Thymus (tissue), 11 donors: ENCODE results near the gene TMEM88. TPM values are rescaled to one million over a fixed set of nuclear protein-coding genes. Genes with fewer than 3 reads are reported as not detected.

Experiments used
- DNase-seq, 9 donors: peaks; one replicate each; pipeline ENCODE4 v3.0.0-alpha.2; 2013; ENCODE audit warnings: low spot score in 9 of 9, low read depth in 6 of 9, missing footprints in 1 of 9
- H3K27ac ChIP-seq, 2 donors: one replicate each; pipeline ENCODE4 v1.5.1; 2013; ENCODE audit warnings: control low read depth in 1 of 2, low read depth in 1 of 2, low read length in 1 of 2, mild to moderate bottlenecking in 1 of 2, moderate library complexity in 1 of 2
- H3K27me3 ChIP-seq, 2 donors: one replicate each; pipeline ENCODE4 v1.5.1; 2013; ENCODE audit warnings: low read length in 1 of 2; ENCODE audit not compliant: control insufficient read depth in 2 of 2, insufficient read depth in 1 of 2
- H3K36me3 ChIP-seq, 2 donors: one replicate each; pipeline ENCODE4 v1.5.1; 2013; ENCODE audit warnings: low read length in 1 of 2, mild to moderate bottlenecking in 1 of 2, moderate library complexity in 1 of 2; ENCODE audit not compliant: control insufficient read depth in 2 of 2, insufficient read depth in 2 of 2
- H3K4me1 ChIP-seq, 2 donors: one replicate each; pipeline ENCODE4 v1.5.1; 2013; ENCODE audit warnings: low read length in 2 of 2; ENCODE audit not compliant: control insufficient read depth in 2 of 2, insufficient read depth in 2 of 2
- H3K4me3 ChIP-seq, 2 donors: one replicate each; pipeline ENCODE4 v1.5.1; 2013; ENCODE audit warnings: low read length in 2 of 2, control low read depth in 1 of 2, mild to moderate bottlenecking in 1 of 2
- H3K9me3 ChIP-seq, 2 donors: one replicate each; pipeline ENCODE4 v1.5.1; 2013; ENCODE audit warnings: low read length in 1 of 2, mild to moderate bottlenecking in 1 of 2; ENCODE audit not compliant: control insufficient read depth in 2 of 2, insufficient read depth in 1 of 2
- WGBS: extraction: QIAGEN DNeasy Blood & Tissue Kit; methylation state at CpG from one replicate; pipeline ENCODE4 v1.1.7; 2013; 5-methylcytosine and 5-hydroxymethylcytosine counted together
- polyA plus RNA-seq: library from polyadenylated mRNA; stranded (reverse); fragments of 200-250 nt; gene quantifications from one replicate; pipeline ENCODE4 v1.2.3, GENCODE V29; 2013
- total RNA-seq: library from RNA; stranded (reverse); fragments of 120-200 nt; gene quantifications from one replicate; pipeline ENCODE4 v1.2.4, GENCODE V29; 2013
- donor health status: healthy.

The TMEM88 gene
- total and polyA plus RNA-seq, 2 donors = 1.6 to 29.1 TPM

DNA sequence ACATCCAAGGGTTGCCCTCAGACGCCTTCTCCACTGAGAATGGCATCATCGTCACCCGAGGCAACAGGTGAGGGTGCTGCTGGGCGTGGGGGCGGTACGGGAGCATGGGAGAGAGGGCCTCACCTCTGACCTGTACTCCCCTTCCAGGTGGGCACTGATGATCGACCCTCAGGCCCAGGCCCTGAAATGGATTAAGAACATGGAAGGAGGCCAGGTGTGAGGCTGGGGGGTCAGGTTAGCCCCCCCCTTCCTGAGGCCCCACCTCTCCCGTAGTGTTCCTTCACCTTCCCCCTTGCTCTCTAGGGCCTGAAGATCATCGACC is 37.3 kb upstream of the TMEM88 start:
- 96% methylated on average over 9 of the region's 9 CpGs for WGBS
- DNase-seq = no peak
- H3K9me3 ChIP-seq = no peaks in the 10 kb centered on the region

DNA sequence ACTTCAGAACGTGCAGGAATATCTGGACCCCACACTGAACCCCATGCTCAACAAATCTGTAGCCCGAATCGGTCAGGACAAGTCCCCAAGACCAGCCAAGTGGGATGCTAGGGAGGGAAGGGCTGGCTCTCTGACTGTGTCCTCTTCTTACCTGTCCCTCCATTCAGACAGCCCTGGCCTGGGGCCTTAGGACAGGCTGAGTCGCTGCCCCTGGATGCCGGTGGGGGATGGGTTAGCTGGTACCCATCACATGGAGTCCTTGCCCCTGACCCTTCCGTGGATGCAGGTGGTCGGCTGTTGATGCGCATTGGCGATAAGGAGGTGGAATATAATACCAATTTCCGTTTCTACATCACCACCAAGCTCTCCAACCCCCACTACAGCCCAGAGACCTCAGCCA is 36.8 kb upstream of the TMEM88 start:
- Histone ChIP-seq H3K36me3 (no peaks in the 10 kb centered on the region), H3K27ac (no peak overlapping the region), H3K27me3 (peaks cover 0 to 6% of the 10 kb centered on the region in 2 donors), H3K9me3 (no peaks in the 10 kb centered on the region), H3K4me1 (no peaks in the 10 kb centered on the region), H3K4me3 (no peak overlapping the region)
- 93% methylated on average over 10 of the region's 10 CpGs for WGBS
- DNase-seq = no peak

More for the DNA sequence above, 37.3 kb upstream of the TMEM88 start:
- no peak overlapping the region for H3K4me3 ChIP-seq
- H3K36me3 ChIP-seq = no peaks in the 10 kb centered on the region
- no peak overlapping the region for H3K27ac ChIP-seq
- H3K27me3 ChIP-seq = peaks cover 0 to 6% of the 10 kb centered on the region in 2 donors
- H3K4me1 ChIP-seq = no peaks in the 10 kb centered on the region

DNA sequence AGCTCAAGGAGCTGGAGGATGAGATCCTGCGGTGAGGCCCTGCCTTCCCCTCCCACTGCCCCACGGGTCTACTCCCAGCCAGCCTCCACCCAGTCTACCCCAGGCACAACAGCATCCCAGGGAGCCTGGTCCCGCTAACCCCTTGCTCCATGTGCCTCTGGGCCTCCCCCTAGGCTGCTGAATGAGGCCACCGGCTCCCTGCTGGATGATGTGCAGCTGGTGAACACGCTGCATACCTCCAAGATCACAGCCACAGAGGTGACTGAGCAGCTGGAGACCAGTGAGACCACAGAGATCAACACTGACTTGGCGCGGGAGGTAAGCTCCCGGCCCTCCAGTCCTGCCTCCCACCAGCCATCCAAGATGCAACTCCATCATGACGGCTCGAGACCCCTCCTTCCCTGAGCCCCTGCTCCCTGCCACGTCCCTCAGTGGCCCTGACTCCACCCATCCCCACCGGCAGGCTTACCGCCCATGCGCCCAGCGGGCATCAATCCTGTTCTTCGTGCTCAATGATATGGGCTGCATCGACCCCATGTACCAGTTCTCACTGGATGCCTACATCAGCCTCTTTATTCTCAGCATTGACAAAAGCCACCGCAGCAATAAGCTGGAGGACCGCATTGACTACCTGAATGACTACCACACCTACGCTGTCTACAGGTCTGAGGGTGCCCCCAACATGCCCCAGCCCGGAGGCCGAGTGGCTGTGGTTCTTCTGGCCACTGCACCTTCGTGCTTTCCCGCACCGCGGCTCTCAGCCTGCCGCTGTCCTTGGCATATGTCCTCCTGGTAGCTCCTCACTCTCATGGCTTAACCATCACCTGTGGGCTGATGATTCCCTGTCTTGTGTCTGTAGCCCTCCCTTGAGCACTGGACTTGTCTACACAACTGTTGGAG is 35.9 kb upstream of the TMEM88 start:
- Histone ChIP-seq H3K4me3 (no peak overlapping the region), H3K27me3 (peaks cover 3 to 12% of the 10 kb centered on the region in 2 donors), H3K9me3 (no peaks in the 10 kb centered on the region), H3K27ac (no peak overlapping the region), H3K4me1 (no peaks in the 10 kb centered on the region), H3K36me3 (no peaks in the 10 kb centered on the region)
- DNase-seq = no peak
- 94% methylated on average over 27 of the region's 27 CpGs for WGBS

DNA sequence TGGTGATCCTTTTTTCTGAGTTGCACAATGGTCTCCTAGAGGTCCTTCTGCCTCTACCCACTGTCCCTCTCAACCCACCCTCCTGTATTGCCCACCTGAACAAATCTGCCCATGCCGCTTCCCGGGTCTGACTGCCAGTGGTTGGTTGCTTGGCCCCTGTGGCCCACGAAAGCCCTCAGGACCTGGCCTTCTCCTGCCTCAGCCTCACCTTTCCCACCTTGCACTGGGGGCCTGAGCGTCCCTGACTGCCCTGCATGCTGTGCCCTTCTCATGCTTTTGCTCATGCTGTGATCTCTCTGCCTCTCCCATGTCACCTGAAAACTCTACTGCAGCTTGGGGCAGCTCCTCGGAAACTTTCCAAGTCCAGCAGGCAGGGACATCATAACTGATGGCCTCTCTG is 34.6 kb upstream of the TMEM88 start:
- no peak for DNase-seq
- WGBS = 96% methylated on average over 5 of the region's 5 CpGs
- H3K4me3 ChIP-seq = no peak overlapping the region
- no peaks in the 10 kb centered on the region for H3K4me1 ChIP-seq
- H3K27me3 ChIP-seq = peaks cover 3 to 15% of the 10 kb centered on the region in 2 donors
- no peaks in the 10 kb centered on the region for H3K9me3 ChIP-seq
- no peaks in the 10 kb centered on the region for H3K36me3 ChIP-seq
- H3K27ac ChIP-seq = no peak overlapping the region

DNA sequence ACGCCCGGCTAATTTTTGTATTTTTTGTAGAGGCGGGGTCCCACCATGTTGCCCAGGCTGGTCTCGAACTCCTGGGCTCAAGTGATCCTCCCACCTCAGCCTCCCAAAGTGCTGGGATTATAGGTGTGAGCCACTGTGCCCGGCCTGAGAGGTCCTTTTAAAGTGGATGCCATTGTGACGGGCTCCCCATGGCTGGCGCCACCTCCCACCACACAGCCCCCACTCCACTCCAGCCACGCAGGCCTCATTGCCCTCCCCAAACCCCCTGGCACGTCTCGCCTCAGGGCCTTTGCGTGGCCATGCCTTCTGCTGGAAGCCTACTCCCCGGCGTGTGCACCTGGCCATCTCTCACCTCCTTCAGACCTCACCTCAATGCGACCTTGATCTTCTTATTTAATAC is 32.7 kb upstream of the TMEM88 start:
- Histone ChIP-seq H3K4me3 (no peak overlapping the region), H3K9me3 (no peaks in the 10 kb centered on the region), H3K4me1 (no peaks in the 10 kb centered on the region), H3K36me3 (no peaks in the 10 kb centered on the region), H3K27ac (no peak overlapping the region), H3K27me3 (peaks cover 3 to 15% of the 10 kb centered on the region in 2 donors)
- WGBS = 87% methylated on average over 14 of the region's 14 CpGs
- DNase-seq = no peak

DNA sequence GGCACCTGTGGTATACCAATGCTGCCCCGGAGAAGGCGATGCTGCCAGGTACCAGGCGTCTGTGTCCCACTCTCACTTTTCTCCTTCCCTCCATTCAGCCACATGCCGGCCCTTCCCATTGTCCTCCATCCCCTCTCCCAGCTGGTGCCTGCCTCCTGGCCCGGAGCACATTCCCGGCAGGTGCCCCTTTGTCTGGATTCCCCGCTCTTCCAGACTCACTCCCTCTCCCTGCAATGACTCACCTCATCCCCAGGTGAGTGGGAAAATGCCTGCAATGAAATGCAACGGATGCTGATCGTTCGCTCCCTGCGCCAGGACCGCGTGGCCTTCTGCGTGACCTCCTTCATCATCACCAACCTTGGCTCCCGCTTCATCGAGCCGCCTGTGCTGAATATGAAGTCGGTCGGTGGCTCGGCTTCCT is 31.3 kb upstream of the TMEM88 start:
- Histone ChIP-seq H3K4me3 (no peak overlapping the region), H3K27me3 (peaks cover 3 to 17% of the 10 kb centered on the region in 2 donors), H3K4me1 (no peaks in the 10 kb centered on the region), H3K27ac (no peak overlapping the region), H3K36me3 (no peaks in the 10 kb centered on the region), H3K9me3 (no peaks in the 10 kb centered on the region)
- 97% methylated on average over 20 of the region's 20 CpGs for WGBS
- DNase-seq = no peak

DNA sequence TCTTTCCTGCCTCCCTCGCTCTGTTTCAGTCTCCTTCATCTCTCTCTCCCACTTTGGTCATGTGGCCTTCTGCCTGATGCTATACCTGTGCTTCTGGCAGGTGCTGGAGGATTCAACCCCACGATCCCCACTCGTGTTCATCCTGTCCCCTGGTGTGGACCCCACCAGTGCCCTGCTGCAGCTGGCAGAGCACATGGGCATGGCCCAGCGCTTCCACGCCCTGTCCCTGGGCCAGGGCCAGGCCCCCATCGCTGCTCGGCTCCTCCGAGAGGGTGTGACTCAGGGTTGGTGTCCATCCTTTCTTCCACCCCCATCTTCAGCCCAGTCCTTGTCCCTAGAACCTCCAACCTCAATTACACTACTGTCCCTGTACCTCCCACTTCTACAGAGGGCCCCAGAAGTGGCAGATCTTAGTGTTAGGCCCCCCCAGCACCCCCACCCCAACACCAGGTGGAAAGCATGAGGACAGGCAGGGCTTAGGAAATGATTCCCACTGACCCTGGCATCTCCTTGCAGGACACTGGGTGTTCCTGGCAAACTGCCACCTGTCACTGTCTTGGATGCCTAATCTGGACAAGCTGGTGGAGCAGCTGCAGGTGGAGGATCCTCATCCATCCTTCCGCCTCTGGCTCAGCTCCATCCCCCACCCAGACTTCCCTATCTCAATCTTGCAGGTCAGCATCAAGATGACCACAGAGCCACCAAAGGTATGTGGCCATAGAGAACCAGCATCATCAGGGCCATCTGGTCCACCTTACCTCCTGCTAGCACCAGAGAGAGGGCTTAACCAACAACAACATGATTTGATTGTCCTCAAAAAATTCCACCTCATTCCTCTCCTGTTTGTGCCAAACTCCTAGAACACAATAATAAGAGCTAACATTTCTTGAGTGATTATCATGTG is 30.6 kb upstream of the TMEM88 start:
- Histone ChIP-seq H3K9me3 (no peaks in the 10 kb centered on the region), H3K36me3 (no peaks in the 10 kb centered on the region), H3K27ac (no peak overlapping the region), H3K27me3 (peaks cover 3 to 14% of the 10 kb centered on the region in 2 donors), H3K4me3 (no peak overlapping the region), H3K4me1 (no peaks in the 10 kb centered on the region)
- 95% methylated on average over 9 of the region's 9 CpGs for WGBS
- DNase-seq = no peak

DNA sequence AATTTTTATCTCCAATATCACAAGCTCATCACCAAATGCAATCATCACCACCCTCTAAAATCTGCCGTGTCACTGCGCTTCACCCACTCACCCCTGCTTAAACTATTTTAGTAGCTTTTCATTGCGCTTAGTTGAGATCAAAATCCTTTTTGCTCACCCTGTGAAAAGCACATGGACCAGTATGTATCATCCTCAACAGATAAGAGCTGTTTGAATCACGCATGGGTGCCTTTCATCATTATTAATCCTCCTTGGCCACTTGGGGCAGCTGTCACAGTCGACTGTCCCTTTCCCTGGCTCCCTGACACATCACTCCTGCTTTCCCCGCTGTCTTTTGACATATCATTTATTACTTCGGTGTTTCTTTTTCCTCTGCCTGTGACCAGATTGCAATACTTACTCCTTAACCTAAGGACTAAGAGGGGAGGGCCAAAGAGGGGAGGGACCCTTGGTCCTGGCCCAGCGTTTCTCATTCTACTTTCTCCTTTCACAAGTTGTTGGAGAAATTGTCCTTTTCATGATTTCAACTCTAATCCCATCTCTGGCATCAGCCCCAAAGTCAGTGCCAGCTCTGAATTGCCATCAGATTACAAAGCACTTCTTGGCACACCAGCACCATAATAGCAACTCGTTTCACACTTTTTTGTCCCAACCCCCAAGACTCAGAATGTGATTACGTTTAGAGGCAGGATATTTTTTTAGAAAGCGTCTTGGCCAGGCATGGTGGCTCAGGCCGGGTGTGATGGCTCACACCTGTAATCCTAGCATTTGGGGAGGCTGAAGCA is 29.5 kb upstream of the TMEM88 start:
- no peaks in the 10 kb centered on the region for H3K4me1 ChIP-seq
- H3K27ac ChIP-seq = no peak overlapping the region
- no peaks in the 10 kb centered on the region for H3K36me3 ChIP-seq
- no peak overlapping the region for H3K4me3 ChIP-seq
- H3K9me3 ChIP-seq = no peaks in the 10 kb centered on the region
- no peak for DNase-seq
- H3K27me3 ChIP-seq = peaks cover 3 to 12% of the 10 kb centered on the region in 2 donors
- WGBS = 77% methylated on average over 12 of the region's 12 CpGs
